Liver (tissue), 9 donors: ENCODE data around the gene FRMD5. TPM values are rescaled to one million over a fixed set of nuclear protein-coding genes. Genes with fewer than 3 reads are reported as not detected.

Experiments
- DNase-seq: peaks from one replicate; pipeline ENCODE4 v3.0.0-alpha.2; 2017; ENCODE audit warnings: low spot score
- H3K27ac ChIP-seq, 2 donors: one replicate each; pipeline ENCODE4 v1.7.0; 2013; ENCODE audit warnings: inconsistent platforms in 2 of 2, low read length in 2 of 2, control low read depth in 1 of 2, low read depth in 1 of 2, mild to moderate bottlenecking in 1 of 2
- H3K27me3 ChIP-seq, 4 donors: one replicate each; pipeline versions ENCODE4 v1.6.1 to v1.7.0; 2013; ENCODE audit warnings: low read length in 3 of 4, inconsistent platforms in 1 of 4, mild to moderate bottlenecking in 1 of 4, moderate library complexity in 1 of 4; ENCODE audit not compliant: control insufficient read depth in 4 of 4, insufficient read depth in 4 of 4
- H3K36me3 ChIP-seq, 4 donors: one replicate each; pipeline versions ENCODE4 v1.6.1 to v1.7.0; 2013; ENCODE audit warnings: low read length in 3 of 4, mild to moderate bottlenecking in 3 of 4, low read depth in 1 of 4, moderate library complexity in 1 of 4; ENCODE audit not compliant: control insufficient read depth in 4 of 4, insufficient read depth in 3 of 4
- H3K4me1 ChIP-seq, 4 donors: one replicate each; pipeline versions ENCODE4 v1.6.1 to v1.7.0; 2013; ENCODE audit warnings: low read length in 3 of 4, mild to moderate bottlenecking in 3 of 4, moderate library complexity in 1 of 4; ENCODE audit not compliant: control insufficient read depth in 4 of 4, insufficient read depth in 4 of 4
- H3K4me3 ChIP-seq, 3 donors: one replicate each; pipeline versions ENCODE4 v1.6.1 to v1.7.0; 2013; ENCODE audit warnings: low read length in 3 of 3, control low read depth in 1 of 3, low read depth in 1 of 3, mild to moderate bottlenecking in 1 of 3
- H3K9ac ChIP-seq, 2 donors: one replicate each; pipeline ENCODE4 v1.7.0; 2013; ENCODE audit warnings: low read length in 2 of 2, mild to moderate bottlenecking in 2 of 2, moderate library complexity in 2 of 2, control low read depth in 1 of 2, low read depth in 1 of 2
- H3K9me3 ChIP-seq, 4 donors: one replicate each; pipeline versions ENCODE4 v1.6.1 to v1.7.0; 2013; ENCODE audit warnings: low read length in 3 of 4; ENCODE audit not compliant: control insufficient read depth in 4 of 4
- ATF3 ChIP-seq: IDR thresholded peaks from 2 replicates; pipeline ENCODE4 v1.6.1; 2016; ENCODE audit warnings: antibody characterized with exemption
- FOXA1 ChIP-seq: IDR thresholded peaks from 2 replicates; pipeline ENCODE4 v1.6.1; 2016; ENCODE audit warnings: antibody characterized with exemption
- FOXA2 ChIP-seq: IDR thresholded peaks from 2 replicates; pipeline ENCODE4 v1.6.1; 2016; ENCODE audit warnings: antibody characterized with exemption
- GABPA ChIP-seq, 2 donors: IDR thresholded peaks in 1 of 2; conservative IDR thresholded peaks in 1 of 2; 2 replicates each; pipeline ENCODE4 v1.6.1; 2016; ENCODE audit warnings: antibody characterized with exemption in 2 of 2, mild to moderate bottlenecking in 1 of 2, moderate library complexity in 1 of 2
- HNF4A ChIP-seq, 2 donors: conservative IDR thresholded peaks; 2 replicates each; pipeline ENCODE4 v1.6.1; 2016; ENCODE audit warnings: antibody characterized with exemption in 2 of 2, mild to moderate bottlenecking in 2 of 2
- HNF4G ChIP-seq: IDR thresholded peaks from 2 replicates; pipeline ENCODE4 v1.6.1; 2016; ENCODE audit warnings: antibody characterized with exemption
- JUND ChIP-seq, 2 donors: IDR thresholded peaks; 2 replicates each; pipeline ENCODE4 v1.6.1; 2016; ENCODE audit warnings: antibody characterized with exemption in 2 of 2
- RAD21 ChIP-seq, 2 donors: IDR thresholded peaks; 2 replicates each; pipeline ENCODE4 v1.6.1; 2016; ENCODE audit warnings: antibody characterized with exemption in 2 of 2, mild to moderate bottlenecking in 2 of 2
- REST ChIP-seq: IDR thresholded peaks from 2 replicates; pipeline ENCODE4 v1.6.1; 2016; ENCODE audit warnings: antibody characterized with exemption, mild to moderate bottlenecking
- RXRA ChIP-seq, 2 donors: IDR thresholded peaks; 2 replicates each; pipeline ENCODE4 v1.6.1; 2017 to 2018; ENCODE audit warnings: antibody characterized with exemption in 2 of 2, mild to moderate bottlenecking in 1 of 2
- TAF1 ChIP-seq: conservative IDR thresholded peaks from 2 replicates; pipeline ENCODE4 v1.6.1; 2016; ENCODE audit warnings: antibody characterized with exemption, mild to moderate bottlenecking
- YY1 ChIP-seq: IDR thresholded peaks from 2 replicates; pipeline ENCODE4 v1.6.1; 2016; ENCODE audit warnings: antibody characterized with exemption, mild to moderate bottlenecking
- WGBS: extraction: QIAGEN DNeasy Blood & Tissue Kit; methylation state at CpG from one replicate; pipeline ENCODE4 v1.1.7; 2013; 5-methylcytosine and 5-hydroxymethylcytosine counted together
- polyA plus RNA-seq, 2 donors: library from polyadenylated mRNA; stranded (reverse) in 1 of 2; unstranded in 1 of 2; fragments of 200-250 nt in 1 of 2; fragments of >200 nt in 1 of 2; fragmentation: Nextera tagmentation in 1 of 2; extraction: Ambion mirVana in 1 of 2; gene quantifications; one replicate each; pipeline versions ENCODE4 v1.2.1 to v1.2.3, GENCODE V29; 2013 to 2015
- total RNA-seq, 2 donors: library from RNA; depleted of rRNA; stranded (reverse); fragments of >200 nt; gene quantifications; one replicate each; pipeline ENCODE4 v1.2.3, GENCODE V29; 2014
- TF ChIP-seq, protein P1 (sequence below): IDR thresholded peaks from 2 replicates; pipeline ENCODE4 v1.6.1; 2016; ENCODE audit warnings: antibody characterized with exemption
- donor health status: healthy.
- donor health status: healthy.
- donor health status: healthy.
- donor health status: healthy.
- donor health status: healthy.

Gene FRMD5
- total and polyA plus RNA-seq, 4 donors = 0.01 to 0.25 TPM; not detected in 2

- no peak for DNase-seq
- H3K27me3 ChIP-seq = no peaks in the 10 kb centered on the region
- H3K9ac ChIP-seq = no peak overlapping the region
- no peak overlapping the region for H3K4me3 ChIP-seq
- H3K4me1 ChIP-seq = no peaks in the 10 kb centered on the region
- no peaks in the 10 kb centered on the region for H3K36me3 ChIP-seq
- TF ChIP-seq HNF4A (conservative IDR thresholded peaks at IDR 0.05) (no peak), JUND (IDR thresholded peaks at IDR 0.05) (no peak), YY1 (no peak), REST (no peak)
- TF ChIP-seq, protein P1, sequence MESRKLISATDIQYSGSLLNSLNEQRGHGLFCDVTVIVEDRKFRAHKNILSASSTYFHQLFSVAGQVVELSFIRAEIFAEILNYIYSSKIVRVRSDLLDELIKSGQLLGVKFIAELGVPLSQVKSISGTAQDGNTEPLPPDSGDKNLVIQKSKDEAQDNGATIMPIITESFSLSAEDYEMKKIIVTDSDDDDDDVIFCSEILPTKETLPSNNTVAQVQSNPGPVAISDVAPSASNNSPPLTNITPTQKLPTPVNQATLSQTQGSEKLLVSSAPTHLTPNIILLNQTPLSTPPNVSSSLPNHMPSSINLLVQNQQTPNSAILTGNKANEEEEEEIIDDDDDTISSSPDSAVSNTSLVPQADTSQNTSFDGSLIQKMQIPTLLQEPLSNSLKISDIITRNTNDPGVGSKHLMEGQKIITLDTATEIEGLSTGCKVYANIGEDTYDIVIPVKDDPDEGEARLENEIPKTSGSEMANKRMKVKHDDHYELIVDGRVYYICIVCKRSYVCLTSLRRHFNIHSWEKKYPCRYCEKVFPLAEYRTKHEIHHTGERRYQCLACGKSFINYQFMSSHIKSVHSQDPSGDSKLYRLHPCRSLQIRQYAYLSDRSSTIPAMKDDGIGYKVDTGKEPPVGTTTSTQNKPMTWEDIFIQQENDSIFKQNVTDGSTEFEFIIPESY = no peak
- no peaks in the 10 kb centered on the region for H3K9me3 ChIP-seq
- no peak overlapping the region for H3K27ac ChIP-seq
These were observed 149.4 kb downstream of the FRMD5 start for GRCh38 chr15:44045661-44046060.

DNA sequence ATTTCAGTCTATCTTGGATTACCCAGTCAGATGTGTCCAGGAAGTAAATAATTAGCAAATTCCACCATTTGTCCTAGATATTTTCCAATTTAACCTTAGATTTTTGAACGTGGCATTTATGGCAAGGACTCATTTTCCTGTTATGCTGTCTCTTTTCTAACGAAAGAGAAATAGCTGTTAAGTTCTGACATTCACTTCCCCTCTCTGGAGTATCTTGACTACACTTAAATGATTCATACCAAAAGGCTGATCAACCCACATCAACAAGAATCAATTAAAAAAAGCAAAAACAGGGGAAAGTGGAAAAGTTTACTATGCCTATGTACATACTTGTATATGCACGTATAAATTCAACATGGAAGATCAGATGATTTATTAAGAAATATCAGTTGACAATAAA is 149.9 kb downstream of the FRMD5 start:
- 53% methylated on average over 3 of the region's 3 CpGs for WGBS
- H3K27me3 ChIP-seq = no peaks in the 10 kb centered on the region

GRCh38 chr15:44038755-44039191 is 156.3 kb downstream of the FRMD5 start:
- no peaks in the 10 kb centered on the region for H3K9me3 ChIP-seq
- TF ChIP-seq FOXA1 (no peak), REST (no peak), JUND (IDR thresholded peaks at IDR 0.05) (no peak), RAD21 (IDR thresholded peaks at IDR 0.05) (no peak), RXRA (IDR thresholded peaks at IDR 0.05) (no peak), GABPA (IDR thresholded peaks at IDR 0.05 in 1 of 2, conservative IDR thresholded peaks at IDR 0.05 in 1 of 2) (no peak), HNF4A (conservative IDR thresholded peaks at IDR 0.05) (no peak), FOXA2 (no peak), HNF4G (no peak), ATF3 (no peak), TAF1 (no peak)
- no peak overlapping the region for H3K27ac ChIP-seq
- H3K36me3 ChIP-seq = no peaks in the 10 kb centered on the region
- peaks cover 0 to 4% (median 2%) of the 10 kb centered on the region in 4 donors for H3K27me3 ChIP-seq
- no peaks in the 10 kb centered on the region for H3K4me1 ChIP-seq
- DNase-seq = no peak
- no peak overlapping the region for H3K4me3 ChIP-seq
- H3K9ac ChIP-seq = no peak overlapping the region
- 59% methylated on average over 8 of the region's 8 CpGs for WGBS

More for the DNA sequence above, 149.9 kb downstream of the FRMD5 start:
- no peaks in the 10 kb centered on the region for H3K36me3 ChIP-seq
- TF ChIP-seq YY1 (no peak), GABPA (IDR thresholded peaks at IDR 0.05 in 1 of 2, conservative IDR thresholded peaks at IDR 0.05 in 1 of 2) (no peak)
- H3K4me1 ChIP-seq = no peaks in the 10 kb centered on the region
- no peak for DNase-seq
- H3K27ac ChIP-seq = no peak overlapping the region
- H3K9ac ChIP-seq = no peak overlapping the region
- no peaks in the 10 kb centered on the region for H3K9me3 ChIP-seq
- H3K4me3 ChIP-seq = no peak overlapping the region
